Breast epithelium (tissue), 3 donors: ENCODE data around the gene MECR.

Source experiments
- POLR2A ChIP-seq: fragments of 450-650 bp; IDR thresholded peaks from one replicate; pipeline ENCODE4 v1.6.1; 2016; ENCODE audit warnings: antibody characterized with exemption, mild to moderate bottlenecking, moderate library complexity
- TF ChIP-seq, protein P1 (sequence below), 3 donors: fragments of 450-650 bp; IDR thresholded peaks; one replicate each; pipeline ENCODE4 v1.5.1; 2016 to 2017; ENCODE audit warnings: antibody characterized with exemption in 3 of 3, mild to moderate bottlenecking in 3 of 3, moderate library complexity in 3 of 3

DNA sequence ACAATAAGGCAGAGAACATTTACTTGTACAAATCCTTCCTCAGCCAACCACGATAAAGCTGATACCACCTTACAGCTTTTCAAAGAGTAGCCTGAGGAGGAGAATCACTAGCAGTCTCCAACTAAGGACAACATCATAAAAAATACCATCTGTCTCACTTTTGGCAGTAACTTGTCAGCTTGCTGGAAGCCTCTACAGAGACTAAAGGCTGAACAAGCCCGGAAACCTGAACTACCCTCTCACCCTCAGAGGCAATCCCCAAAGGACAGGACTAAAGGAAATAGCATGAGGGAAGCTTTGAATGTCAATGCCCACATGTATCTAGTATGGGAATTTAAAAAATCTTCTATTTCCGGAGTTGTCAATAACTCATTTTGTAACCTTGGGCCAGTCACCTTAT, 59.6 kb downstream of the MECR start:
- TF ChIP-seq, protein P1, sequence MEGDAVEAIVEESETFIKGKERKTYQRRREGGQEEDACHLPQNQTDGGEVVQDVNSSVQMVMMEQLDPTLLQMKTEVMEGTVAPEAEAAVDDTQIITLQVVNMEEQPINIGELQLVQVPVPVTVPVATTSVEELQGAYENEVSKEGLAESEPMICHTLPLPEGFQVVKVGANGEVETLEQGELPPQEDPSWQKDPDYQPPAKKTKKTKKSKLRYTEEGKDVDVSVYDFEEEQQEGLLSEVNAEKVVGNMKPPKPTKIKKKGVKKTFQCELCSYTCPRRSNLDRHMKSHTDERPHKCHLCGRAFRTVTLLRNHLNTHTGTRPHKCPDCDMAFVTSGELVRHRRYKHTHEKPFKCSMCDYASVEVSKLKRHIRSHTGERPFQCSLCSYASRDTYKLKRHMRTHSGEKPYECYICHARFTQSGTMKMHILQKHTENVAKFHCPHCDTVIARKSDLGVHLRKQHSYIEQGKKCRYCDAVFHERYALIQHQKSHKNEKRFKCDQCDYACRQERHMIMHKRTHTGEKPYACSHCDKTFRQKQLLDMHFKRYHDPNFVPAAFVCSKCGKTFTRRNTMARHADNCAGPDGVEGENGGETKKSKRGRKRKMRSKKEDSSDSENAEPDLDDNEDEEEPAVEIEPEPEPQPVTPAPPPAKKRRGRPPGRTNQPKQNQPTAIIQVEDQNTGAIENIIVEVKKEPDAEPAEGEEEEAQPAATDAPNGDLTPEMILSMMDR (IDR thresholded peaks at IDR 0.05) = no peak
- no peak for TF ChIP-seq POLR2A
